ENCODE measurements around the gene ITPR1. TPM values are rescaled to one million over a fixed set of nuclear protein-coding genes. Genes with fewer than 3 reads are reported as not detected.

Gene ITPR1
- total RNA-seq, 1 donor from 2014 or later = 53.1 TPM

DNA sequence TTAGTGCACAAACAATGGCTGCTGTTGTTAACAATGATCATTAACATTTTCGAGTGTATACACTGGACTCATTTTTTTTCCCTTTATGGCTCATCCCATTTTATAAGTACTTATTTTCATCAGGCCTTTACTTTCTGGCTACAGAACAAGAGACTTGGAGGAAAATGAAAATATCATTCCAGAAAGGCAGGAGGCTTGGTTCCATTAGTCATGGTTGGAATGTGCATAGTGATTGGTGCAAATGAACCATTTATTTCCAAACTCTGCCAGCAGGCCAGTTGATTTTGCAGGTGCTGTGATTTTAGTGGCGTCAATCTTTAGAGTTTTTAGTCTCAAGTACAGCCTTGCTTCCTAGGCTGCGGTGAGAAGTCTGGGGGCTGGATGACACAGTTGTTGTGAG is 151.8 kb downstream of the ITPR1 start:
- H3K27me3 Mint-ChIP-seq (ENCODE audit: unreplicated experiment) = no peaks in the 10 kb centered on the region
- no peak for DNase-seq (ENCODE audit: low spot score)
- peaks cover 29% of the 10 kb centered on the region for H3K36me3 Mint-ChIP-seq (ENCODE audit: low read depth, unreplicated experiment)
- peak overlapping the region; percentile 17 for H3K4me3 Mint-ChIP-seq (ENCODE audit: unreplicated experiment)
- H3K9me3 Mint-ChIP-seq (ENCODE audit: unreplicated experiment) = no peaks in the 10 kb centered on the region
- TF ChIP-seq, protein P1, sequence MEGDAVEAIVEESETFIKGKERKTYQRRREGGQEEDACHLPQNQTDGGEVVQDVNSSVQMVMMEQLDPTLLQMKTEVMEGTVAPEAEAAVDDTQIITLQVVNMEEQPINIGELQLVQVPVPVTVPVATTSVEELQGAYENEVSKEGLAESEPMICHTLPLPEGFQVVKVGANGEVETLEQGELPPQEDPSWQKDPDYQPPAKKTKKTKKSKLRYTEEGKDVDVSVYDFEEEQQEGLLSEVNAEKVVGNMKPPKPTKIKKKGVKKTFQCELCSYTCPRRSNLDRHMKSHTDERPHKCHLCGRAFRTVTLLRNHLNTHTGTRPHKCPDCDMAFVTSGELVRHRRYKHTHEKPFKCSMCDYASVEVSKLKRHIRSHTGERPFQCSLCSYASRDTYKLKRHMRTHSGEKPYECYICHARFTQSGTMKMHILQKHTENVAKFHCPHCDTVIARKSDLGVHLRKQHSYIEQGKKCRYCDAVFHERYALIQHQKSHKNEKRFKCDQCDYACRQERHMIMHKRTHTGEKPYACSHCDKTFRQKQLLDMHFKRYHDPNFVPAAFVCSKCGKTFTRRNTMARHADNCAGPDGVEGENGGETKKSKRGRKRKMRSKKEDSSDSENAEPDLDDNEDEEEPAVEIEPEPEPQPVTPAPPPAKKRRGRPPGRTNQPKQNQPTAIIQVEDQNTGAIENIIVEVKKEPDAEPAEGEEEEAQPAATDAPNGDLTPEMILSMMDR (IDR thresholded peaks at IDR 0.05; ENCODE audit: unreplicated experiment) = no peak
- peaks cover 16% of the 10 kb centered on the region for H3K4me1 Mint-ChIP-seq (ENCODE audit: unreplicated experiment)
- H3K27ac Mint-ChIP-seq (ENCODE audit: unreplicated experiment) = no peak overlapping the region

DNA sequence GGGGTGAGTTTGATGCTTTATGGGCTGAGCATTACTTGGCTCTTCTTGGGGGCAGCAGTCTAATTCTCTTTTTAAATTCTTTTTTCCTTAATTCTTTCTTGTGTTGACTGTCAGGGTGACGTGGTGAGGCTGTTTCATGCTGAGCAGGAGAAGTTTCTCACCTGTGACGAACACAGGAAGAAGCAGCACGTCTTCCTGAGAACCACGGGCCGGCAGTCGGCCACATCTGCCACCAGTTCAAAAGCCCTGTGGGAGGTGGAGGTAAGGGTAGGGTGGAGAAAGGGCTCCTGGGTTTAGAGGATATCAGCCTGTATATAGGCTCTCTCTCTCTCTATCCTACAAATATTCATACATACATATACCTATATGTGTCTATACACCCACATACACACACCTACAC is 152.3 kb downstream of the ITPR1 start:
- no peak for DNase-seq (ENCODE audit: low spot score)
- H3K4me3 Mint-ChIP-seq (ENCODE audit: unreplicated experiment) = peak overlapping the region; percentile 17
- TF ChIP-seq, protein P1 (IDR thresholded peaks at IDR 0.05; ENCODE audit: unreplicated experiment) = no peak
- H3K9me3 Mint-ChIP-seq (ENCODE audit: unreplicated experiment) = no peaks in the 10 kb centered on the region
- peaks cover 16% of the 10 kb centered on the region for H3K4me1 Mint-ChIP-seq (ENCODE audit: unreplicated experiment)
- no peaks in the 10 kb centered on the region for H3K27me3 Mint-ChIP-seq (ENCODE audit: unreplicated experiment)
- H3K36me3 Mint-ChIP-seq (ENCODE audit: low read depth, unreplicated experiment) = peaks cover 29% of the 10 kb centered on the region
- no peak overlapping the region for H3K27ac Mint-ChIP-seq (ENCODE audit: unreplicated experiment)

DNA sequence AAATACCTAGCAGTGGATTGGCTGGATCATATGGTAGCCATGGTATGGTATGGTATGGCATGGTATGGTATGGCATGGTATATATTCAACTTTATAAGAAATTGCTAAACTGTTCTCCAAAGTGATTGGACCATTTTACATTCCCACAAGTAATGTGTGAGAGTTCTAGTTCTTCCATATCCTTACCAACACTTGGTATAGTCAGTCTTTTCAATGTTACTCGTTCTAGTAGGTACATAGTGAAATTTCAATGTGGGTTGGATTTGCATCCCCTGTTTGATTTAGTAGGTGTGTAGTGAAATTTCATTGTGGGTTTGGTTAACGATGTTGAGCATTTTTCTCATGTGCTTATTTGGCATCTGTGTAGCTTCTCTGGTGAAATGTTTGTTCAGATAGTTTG is 154.3 kb downstream of the ITPR1 start:
- Mint-ChIP-seq H3K4me3 (ENCODE audit: unreplicated experiment) (no peak overlapping the region), H3K9me3 (ENCODE audit: unreplicated experiment) (no peaks in the 10 kb centered on the region), H3K27ac (ENCODE audit: unreplicated experiment) (no peak overlapping the region), H3K36me3 (ENCODE audit: low read depth, unreplicated experiment) (peaks cover 20% of the 10 kb centered on the region), H3K4me1 (ENCODE audit: unreplicated experiment) (peaks cover 16% of the 10 kb centered on the region), H3K27me3 (ENCODE audit: unreplicated experiment) (no peaks in the 10 kb centered on the region)
- TF ChIP-seq, protein P1 (IDR thresholded peaks at IDR 0.05; ENCODE audit: unreplicated experiment) = no peak
- no peak for DNase-seq (ENCODE audit: low spot score)

DNA sequence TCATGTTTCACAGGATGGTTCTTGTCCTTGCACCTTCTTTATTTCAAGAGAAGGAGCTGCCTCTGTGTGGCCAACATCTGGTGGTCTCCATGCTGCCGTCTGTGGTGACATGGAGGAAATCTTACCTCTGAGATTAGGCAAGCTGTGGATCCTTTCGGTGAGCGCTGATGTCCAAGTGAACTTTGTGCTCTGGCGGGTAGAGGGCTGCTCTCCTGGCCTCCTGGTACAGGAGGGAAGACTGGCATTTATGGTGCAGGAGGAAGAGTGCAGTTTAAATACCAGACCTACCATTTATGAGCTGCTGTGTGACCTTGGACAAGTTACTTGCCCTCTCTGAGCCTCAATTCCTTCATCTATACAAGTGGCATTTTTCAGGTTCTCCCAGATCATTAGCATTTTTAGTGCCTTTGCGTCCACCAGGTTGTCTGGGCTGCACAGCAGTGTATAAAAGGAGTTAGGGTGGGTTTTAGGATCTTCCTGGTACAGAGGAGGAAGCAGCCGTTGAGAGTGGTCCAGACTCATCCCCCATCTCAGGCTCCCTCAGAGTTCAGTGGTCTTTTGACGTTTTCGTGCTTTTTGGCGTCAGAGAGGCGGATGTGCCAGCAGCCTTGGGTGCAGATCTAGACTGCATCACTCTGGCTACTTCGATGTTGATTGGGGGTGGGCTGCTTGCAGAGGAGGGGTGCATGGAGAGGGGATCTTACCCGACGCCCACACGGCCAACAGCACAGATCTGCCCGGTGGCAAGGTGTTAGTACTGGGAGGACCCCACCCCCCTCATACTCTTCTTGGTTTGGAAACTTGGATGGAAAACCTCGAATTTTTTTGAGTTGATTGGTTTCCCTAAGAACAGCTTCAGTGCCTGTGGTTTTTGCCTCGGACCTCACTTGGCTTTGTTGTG is 162.2 kb downstream of the ITPR1 start:
- Mint-ChIP-seq H3K27ac (ENCODE audit: unreplicated experiment) (peak overlapping the region; percentile 7), H3K4me3 (ENCODE audit: unreplicated experiment) (no peak overlapping the region), H3K27me3 (ENCODE audit: unreplicated experiment) (peaks cover 5% of the 10 kb centered on the region), H3K36me3 (ENCODE audit: low read depth, unreplicated experiment) (peaks cover 10% of the 10 kb centered on the region), H3K4me1 (ENCODE audit: unreplicated experiment) (peaks cover 23% of the 10 kb centered on the region), H3K9me3 (ENCODE audit: unreplicated experiment) (no peaks in the 10 kb centered on the region)
- TF ChIP-seq, protein P1 (IDR thresholded peaks at IDR 0.05; ENCODE audit: unreplicated experiment) = no peak
- no peak for DNase-seq (ENCODE audit: low spot score)

GRCh38 chr3:4656059-4656458 is 162.9 kb downstream of the ITPR1 start:
- Mint-ChIP-seq H3K9me3 (ENCODE audit: unreplicated experiment) (no peaks in the 10 kb centered on the region), H3K4me1 (ENCODE audit: unreplicated experiment) (peaks cover 23% of the 10 kb centered on the region), H3K36me3 (ENCODE audit: low read depth, unreplicated experiment) (peaks cover 10% of the 10 kb centered on the region), H3K27me3 (ENCODE audit: unreplicated experiment) (peaks cover 5% of the 10 kb centered on the region), H3K27ac (ENCODE audit: unreplicated experiment) (peak overlapping the region; percentile 95), H3K4me3 (ENCODE audit: unreplicated experiment) (no peak overlapping the region)
- DNase-seq (ENCODE audit: low spot score) = peak; percentile 72
- TF ChIP-seq, protein P1 (IDR thresholded peaks at IDR 0.05; ENCODE audit: unreplicated experiment) = peak; percentile 71
